Anterior cingulate cortex (tissue), 58 donors: ENCODE data around the gene OBP2B.
"Not testable (repeated sequence)": the region's sequence is repeated elsewhere in the genome, so short reads cannot be mapped to it uniquely, and the experiment has no call there.

Experiments
- DNase-seq, 58 donors: peaks; one replicate each; lab custom pipeline; 2025; lab: John Stamatoyannopoulos, UW

OBP2B gene

GRCh38 chr9:133208880-133209300 is at the start of gene OBP2B:
OBP2B (minus strand) TSS chr9:133209250; CDS start chr9:133209199, 51 bp downstream.
- DNase-seq: not testable (repeated sequence)

GRCh38 chr9:133258061-133259015 is 49.3 kb upstream of the OBP2B start:
- no peak for DNase-seq

- no peak for DNase-seq
Observed at GRCh38 chr9:133257465-133257956, 48.5 kb upstream of the OBP2B start.

- no peak for DNase-seq
Observed at GRCh38 chr9:133256686-133257091, 47.6 kb upstream of the OBP2B start.

GRCh38 chr9:133256136-133256461 is 47.0 kb upstream of the OBP2B start:
- no peak for DNase-seq

- no peak for DNase-seq
Observed at GRCh38 chr9:133255371-133256135, 46.5 kb upstream of the OBP2B start.

GRCh38 chr9:133254471-133254870 is 45.4 kb upstream of the OBP2B start:
- no peak for DNase-seq

GRCh38 chr9:133253268-133253667 is 44.2 kb upstream of the OBP2B start:
- no peak for DNase-seq

- DNase-seq: no peak
Observed at GRCh38 chr9:133252301-133253020, 43.4 kb upstream of the OBP2B start.

GRCh38 chr9:133251773-133252172 is 42.7 kb upstream of the OBP2B start:
- no peak for DNase-seq

GRCh38 chr9:133251221-133251620 is 42.2 kb upstream of the OBP2B start:
- not testable (repeated sequence) for DNase-seq

- DNase-seq: no peak
Observed at GRCh38 chr9:133250741-133251170, 41.7 kb upstream of the OBP2B start.

- no peak for DNase-seq
Observed at GRCh38 chr9:133249337-133249736, 40.3 kb upstream of the OBP2B start.

- DNase-seq: no peak
Observed at GRCh38 chr9:133248726-133249295, 39.8 kb upstream of the OBP2B start.

- no peak for DNase-seq
Observed at GRCh38 chr9:133247632-133248031, 38.6 kb upstream of the OBP2B start.

- DNase-seq: no peak
Observed at GRCh38 chr9:133246991-133247390, 37.9 kb upstream of the OBP2B start.

GRCh38 chr9:133246562-133246961 is 37.5 kb upstream of the OBP2B start:
- no peak for DNase-seq

GRCh38 chr9:133242991-133243390 is 33.9 kb upstream of the OBP2B start:
- DNase-seq: no peak

- DNase-seq: no peak
Observed at GRCh38 chr9:133242241-133242640, 33.2 kb upstream of the OBP2B start.

GRCh38 chr9:133239533-133240090 is 30.6 kb upstream of the OBP2B start:
- DNase-seq: no peak
